Neural cell (in vitro differentiated cells): ENCODE results near the gene SH3PXD2A. TPM values are rescaled to one million over a fixed set of nuclear protein-coding genes. Genes with fewer than 3 reads are reported as not detected.
A peak's percentile ranks its signal among the peaks of the same experiment; 100 is the strongest.

Experiments used
- H2AFZ ChIP-seq: fragments of 200-600, 300-800 bp; sonication (generic), shearing (Covaris generic); 2 replicates; pipeline ENCODE4 v1.6.0; 2014; ENCODE audit warnings: low read depth, mild to moderate bottlenecking, antibody characterized with exemption, low read length, moderate library complexity
- H3F3A ChIP-seq: fragments of 200-600 bp; shearing (Covaris generic); 2 replicates; pipeline ENCODE4 v1.6.1; 2016; ENCODE audit warnings: mild to moderate bottlenecking, moderate library complexity, mixed read lengths, antibody characterized with exemption, low read length; ENCODE audit not compliant: insufficient read depth, poor library complexity, severe bottlenecking
- H3K27ac ChIP-seq: fragments of 200-600, 300-800 bp; sonication (generic), shearing (Covaris generic); 2 replicates; pipeline ENCODE4 v1.5.1; 2014; ENCODE audit warnings: mild to moderate bottlenecking, low read length, moderate library complexity
- H3K27me3 ChIP-seq: fragments of 300-800, 200-600 bp; sonication (generic), shearing (Covaris generic); 2 replicates; pipeline ENCODE4 v1.6.0; 2014; ENCODE audit warnings: mild to moderate bottlenecking, low read depth, low read length, moderate library complexity; ENCODE audit not compliant: insufficient read depth
- H3K36me3 ChIP-seq: fragments of 300-800, 200-600 bp; sonication (generic), shearing (Covaris generic); 2 replicates; pipeline ENCODE4 v1.5.1; 2014; ENCODE audit warnings: mild to moderate bottlenecking, antibody characterized with exemption, low read length, moderate library complexity; ENCODE audit not compliant: insufficient read depth
- H3K4me2 ChIP-seq: fragments of 300-800, 200-600 bp; sonication (generic), shearing (Covaris generic); 2 replicates; pipeline ENCODE4 v1.6.0; 2014; ENCODE audit warnings: mild to moderate bottlenecking, low read length
- H3K4me3 ChIP-seq: fragments of 300-800, 200-600 bp; sonication (generic), shearing (Covaris generic); 2 replicates; pipeline ENCODE4 v1.5.1; 2014; ENCODE audit warnings: mild to moderate bottlenecking, low read length, moderate library complexity
- H3K79me2 ChIP-seq: fragments of 200-600 bp; shearing (Covaris generic); replicated peaks from 2 replicates; pipeline ENCODE4 v1.6.0; 2014; ENCODE audit warnings: mild to moderate bottlenecking, low read length, moderate library complexity; ENCODE audit not compliant: insufficient read depth
- H3K9ac ChIP-seq: fragments of 300-800, 200-600 bp; sonication (generic), shearing (Covaris generic); 2 replicates; pipeline ENCODE4 v1.6.1; 2016; ENCODE audit warnings: mild to moderate bottlenecking, low read length, mixed read lengths
- H3K9me2 ChIP-seq: fragments of 200-600 bp; shearing (Covaris generic); 2 replicates; pipeline ENCODE4 v1.6.1; 2016; ENCODE audit warnings: mild to moderate bottlenecking, low read length, mixed read lengths; ENCODE audit not compliant: insufficient read depth
- H3K9me3 ChIP-seq: fragments of 200-600, 300-800 bp; sonication (generic), shearing (Covaris generic); 2 replicates; pipeline ENCODE4 v1.6.1; 2016; ENCODE audit warnings: mild to moderate bottlenecking, mixed run types, low read length, moderate library complexity, mixed read lengths
- H4K20me1 ChIP-seq: fragments of 200-600 bp; shearing (Covaris generic); 2 replicates; pipeline ENCODE4 v1.6.1; 2016; ENCODE audit warnings: mild to moderate bottlenecking, mixed run types; ENCODE audit not compliant: insufficient read depth
- CTCF ChIP-seq: fragments of 450-650 bp; IDR thresholded peaks from 2 replicates; pipeline ENCODE4 v1.5.1; 2014; ENCODE audit warnings: antibody characterized with exemption, mild to moderate bottlenecking, moderate library complexity; ENCODE audit not compliant: poor library complexity, severe bottlenecking
- EP300 ChIP-seq: fragments of 450-650 bp; conservative IDR thresholded peaks from 2 replicates; pipeline ENCODE4 v1.6.1; 2014; ENCODE audit warnings: antibody characterized with exemption, mild to moderate bottlenecking, moderate library complexity; ENCODE audit not compliant: poor library complexity, severe bottlenecking
- EZH2 ChIP-seq: fragments of 200-600, 300-800 bp; shearing (Covaris generic), sonication (generic); IDR thresholded peaks from 2 replicates; pipeline ENCODE4 v1.6.1; 2014; ENCODE audit warnings: antibody characterized with exemption, low read length, borderline replicate concordance, mild to moderate bottlenecking; ENCODE audit not compliant: insufficient read depth, poor library complexity, severe bottlenecking
- MXI1 ChIP-seq: fragments of 450-650 bp; conservative IDR thresholded peaks from 2 replicates; pipeline ENCODE4 v1.6.1; 2014; ENCODE audit warnings: antibody characterized with exemption, mild to moderate bottlenecking; ENCODE audit not compliant: poor library complexity, severe bottlenecking
- POLR2AphosphoS5 ChIP-seq: IDR thresholded peaks from 2 replicates; pipeline ENCODE4 v1.6.1; 2012
- RAD21 ChIP-seq: fragments of 450-650 bp; conservative IDR thresholded peaks from 2 replicates; pipeline ENCODE4 v1.6.1; 2014; ENCODE audit warnings: antibody characterized with exemption, mild to moderate bottlenecking, moderate library complexity
- SMC3 ChIP-seq: fragments of 450-650 bp; conservative IDR thresholded peaks from 2 replicates; pipeline ENCODE4 v1.6.1; 2014; ENCODE audit warnings: antibody characterized with exemption, mild to moderate bottlenecking, moderate library complexity; ENCODE audit not compliant: poor library complexity
- TAF1 ChIP-seq: IDR thresholded peaks from 2 replicates; pipeline ENCODE4 v1.6.1; 2012; ENCODE audit warnings: low read depth
- polyA plus RNA-seq: library from polyadenylated mRNA; depleted of rRNA; stranded (reverse); fragments of >200 nt; gene quantifications from 2 replicates; pipeline ENCODE4 v1.2.3, GENCODE V29; 2014
- TF ChIP-seq, protein P1 (sequence below): IDR thresholded peaks from 2 replicates; pipeline ENCODE4 v1.6.1; 2012; ENCODE audit warnings: borderline replicate concordance

Gene SH3PXD2A
- polyA plus RNA-seq, 1 donor from 2014 or later = 5.2 TPM

DNA sequence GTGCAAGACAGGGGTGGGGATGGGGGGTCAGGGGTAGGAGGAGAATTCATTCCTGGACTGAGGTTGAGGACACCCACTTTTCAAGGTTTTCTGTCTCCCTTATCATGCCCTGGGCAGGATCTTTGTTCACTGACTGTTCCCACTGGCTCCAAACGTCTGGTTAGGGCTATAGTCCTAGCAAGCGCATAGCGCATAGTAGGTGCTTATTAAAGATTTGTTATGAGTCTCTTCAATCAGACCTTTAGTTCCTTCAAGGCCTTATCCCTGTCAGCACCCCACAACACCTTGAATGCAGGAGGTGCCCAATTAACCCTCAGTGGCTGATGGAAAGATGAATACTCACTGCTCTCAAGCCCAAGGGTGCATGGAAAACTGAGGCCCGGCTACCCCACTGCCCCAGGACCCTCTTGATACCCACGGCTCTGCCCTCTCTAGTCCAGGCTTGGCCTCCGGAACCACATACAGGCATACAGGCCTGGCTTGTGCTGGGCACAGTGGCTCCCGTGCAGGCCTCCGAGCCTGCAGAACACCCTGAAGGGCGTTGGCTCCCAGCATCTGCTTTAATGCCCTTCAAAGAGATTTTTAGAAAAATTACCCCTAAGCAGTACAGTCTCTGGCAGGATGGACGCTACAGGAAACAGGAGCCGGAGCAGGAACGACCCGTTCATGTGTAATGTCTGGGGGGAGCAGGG is 177.7 kb downstream of the SH3PXD2A start:
- TF ChIP-seq MXI1 = no peak
- TF ChIP-seq SMC3 = no peak
- no peak for TF ChIP-seq RAD21
- TF ChIP-seq EP300 = no peak
- TF ChIP-seq, protein P1, sequence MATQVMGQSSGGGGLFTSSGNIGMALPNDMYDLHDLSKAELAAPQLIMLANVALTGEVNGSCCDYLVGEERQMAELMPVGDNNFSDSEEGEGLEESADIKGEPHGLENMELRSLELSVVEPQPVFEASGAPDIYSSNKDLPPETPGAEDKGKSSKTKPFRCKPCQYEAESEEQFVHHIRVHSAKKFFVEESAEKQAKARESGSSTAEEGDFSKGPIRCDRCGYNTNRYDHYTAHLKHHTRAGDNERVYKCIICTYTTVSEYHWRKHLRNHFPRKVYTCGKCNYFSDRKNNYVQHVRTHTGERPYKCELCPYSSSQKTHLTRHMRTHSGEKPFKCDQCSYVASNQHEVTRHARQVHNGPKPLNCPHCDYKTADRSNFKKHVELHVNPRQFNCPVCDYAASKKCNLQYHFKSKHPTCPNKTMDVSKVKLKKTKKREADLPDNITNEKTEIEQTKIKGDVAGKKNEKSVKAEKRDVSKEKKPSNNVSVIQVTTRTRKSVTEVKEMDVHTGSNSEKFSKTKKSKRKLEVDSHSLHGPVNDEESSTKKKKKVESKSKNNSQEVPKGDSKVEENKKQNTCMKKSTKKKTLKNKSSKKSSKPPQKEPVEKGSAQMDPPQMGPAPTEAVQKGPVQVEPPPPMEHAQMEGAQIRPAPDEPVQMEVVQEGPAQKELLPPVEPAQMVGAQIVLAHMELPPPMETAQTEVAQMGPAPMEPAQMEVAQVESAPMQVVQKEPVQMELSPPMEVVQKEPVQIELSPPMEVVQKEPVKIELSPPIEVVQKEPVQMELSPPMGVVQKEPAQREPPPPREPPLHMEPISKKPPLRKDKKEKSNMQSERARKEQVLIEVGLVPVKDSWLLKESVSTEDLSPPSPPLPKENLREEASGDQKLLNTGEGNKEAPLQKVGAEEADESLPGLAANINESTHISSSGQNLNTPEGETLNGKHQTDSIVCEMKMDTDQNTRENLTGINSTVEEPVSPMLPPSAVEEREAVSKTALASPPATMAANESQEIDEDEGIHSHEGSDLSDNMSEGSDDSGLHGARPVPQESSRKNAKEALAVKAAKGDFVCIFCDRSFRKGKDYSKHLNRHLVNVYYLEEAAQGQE = no peak
- no peak for TF ChIP-seq TAF1
- TF ChIP-seq CTCF = no peak
- TF ChIP-seq POLR2AphosphoS5 = no peak
- TF ChIP-seq EZH2 = no peak
- Histone ChIP-seq H3K27me3 (no peaks in the 10 kb centered on the region), H3K79me2 (no peaks in the 10 kb centered on the region), H3F3A (no peaks in the 10 kb centered on the region), H3K4me2 (no peak overlapping the region), H4K20me1 (no peaks in the 10 kb centered on the region), H2AFZ (no peak overlapping the region), H3K27ac (no peak overlapping the region), H3K9me2 (no peaks in the 10 kb centered on the region), H3K9me3 (no peaks in the 10 kb centered on the region), H3K9ac (peak overlapping the region; percentile 9), H3K36me3 (no peaks in the 10 kb centered on the region), H3K4me3 (no peak overlapping the region)

- Histone ChIP-seq H2AFZ (no peak overlapping the region), H3K9ac (no peak overlapping the region), H3K4me2 (no peak overlapping the region), H3F3A (no peaks in the 10 kb centered on the region), H3K36me3 (no peaks in the 10 kb centered on the region), H3K27ac (no peak overlapping the region), H3K4me3 (no peak overlapping the region), H3K9me2 (no peaks in the 10 kb centered on the region), H3K27me3 (no peaks in the 10 kb centered on the region), H3K9me3 (no peaks in the 10 kb centered on the region), H3K79me2 (no peaks in the 10 kb centered on the region), H4K20me1 (no peaks in the 10 kb centered on the region)
- no peak for TF ChIP-seq CTCF
- no peak for TF ChIP-seq EP300
- no peak for TF ChIP-seq RAD21
Observed at GRCh38 chr10:103676851-103677417, 178.4 kb downstream of the SH3PXD2A start.
